Naive thymus-derived CD8-positive, alpha-beta T cell (primary cell): Measurements from ENCODE around the gene C2CD4A. TPM values are rescaled to one million over a fixed set of nuclear protein-coding genes. Genes with fewer than 3 reads are reported as not detected.
A peak's percentile ranks its signal among the peaks of the same experiment; 100 is the strongest.
"Not testable (repeated sequence)": the region's sequence is repeated elsewhere in the genome, so short reads cannot be mapped to it uniquely, and the experiment has no call there.

ENCODE experiments used
- ATAC-seq, 2 donors: fragments of 150-1000 bp; cut with Tn5 transposase in 1 of 2; sonication (Bioruptor Pico), chemical (Tn5 transposase) in 1 of 2; 1 replicate in 1 of 2; 2 replicates in 1 of 2; pipeline ENCODE4 v1.10.0; 2021; ENCODE audit warnings: mild to moderate bottlenecking in 2 of 2, moderate library complexity in 2 of 2
- POLR2A ChIA-PET: fragments of 350-600 bp; sonication (Branson Sonifier 250); formaldehyde crosslinking; loops from one replicate; lab custom pipeline; 2021; ENCODE audit warnings: antibody characterized with exemption; lab: Charles Lee
- DNase-seq, 10 donors: peaks; one replicate each; pipeline versions ENCODE4 v3.0.0 to v3.0.0-alpha.2; 2020 to 2022
- H3K27ac Mint-ChIP-seq, 10 donors: one replicate each; pipeline ENCODE4 v1.8.0; 2020 to 2022; ENCODE audit warnings: mild to moderate bottlenecking in 10 of 10, mixed read lengths in 10 of 10, moderate library complexity in 4 of 10, inconsistent platforms in 1 of 10
- H3K27me3 Mint-ChIP-seq, 5 donors: one replicate each; pipeline ENCODE4 v1.8.0; 2021 to 2022; ENCODE audit warnings: mixed read lengths in 5 of 5
- H3K36me3 Mint-ChIP-seq, 3 donors: one replicate each; pipeline ENCODE4 v1.8.0; 2020 to 2022; ENCODE audit warnings: mixed read lengths in 3 of 3, mild to moderate bottlenecking in 2 of 3, inconsistent platforms in 1 of 3
- H3K4me1 Mint-ChIP-seq, 4 donors: one replicate each; pipeline ENCODE4 v1.8.0; 2021 to 2022; ENCODE audit warnings: mixed read lengths in 4 of 4
- H3K4me3 Mint-ChIP-seq, 10 donors: one replicate each; pipeline ENCODE4 v1.8.0; 2020 to 2022; ENCODE audit warnings: mild to moderate bottlenecking in 10 of 10, mixed read lengths in 10 of 10, moderate library complexity in 6 of 10, inconsistent platforms in 1 of 10
- H3K9me3 Mint-ChIP-seq, 9 donors: one replicate each; pipeline ENCODE4 v1.8.0; 2020 to 2022; ENCODE audit warnings: mixed read lengths in 9 of 9, mild to moderate bottlenecking in 3 of 9, inconsistent platforms in 1 of 9, moderate library complexity in 1 of 9
- polyA plus RNA-seq, 3 donors: library from polyadenylated mRNA; unstranded; fragments of 300-500 nt; fragmentation: Illumina TruSeq; gene quantifications; one replicate each; pipeline ENCODE4 v1.2.3, GENCODE V29; 2021
- total RNA-seq, 8 experiments: library from RNA in 2 of 8; stranded (reverse) in 2 of 8; gene quantifications; one replicate each; pipeline ENCODE4 v1.2.3 and lab custom pipeline; 2021 to 2026

Gene C2CD4A
- total RNA-seq, result not detected
- polyA plus RNA-seq, result not detected
- 0 to 0.17 (median 0) reads per million in 6 experiments for total RNA-seq (lab: John Stamatoyannopoulos, UW)

- peak within 1 kb of the TSS in 3 of 10 donors; percentile 15 to 41 (median 29) for H3K27ac Mint-ChIP-seq
- H3K36me3 Mint-ChIP-seq, result peaks cover 0 to 4% (median 2%) of the 10 kb centered on the region in 3 donors
- peak within 1 kb of the TSS; percentile 76 to 94 (median 87) for H3K4me3 Mint-ChIP-seq
- DNase-seq (peak; percentile 28 to 78 (median 50)), ATAC-seq (peak; percentile 82 to 84)
- peaks cover 11 to 29% (median 22%) of the 10 kb centered on the region in 5 donors for H3K27me3 Mint-ChIP-seq
- H3K9me3 Mint-ChIP-seq, result no peaks in the 10 kb centered on the region
- H3K4me1 Mint-ChIP-seq, result peaks cover 20 to 27% (median 24%) of the 10 kb centered on the region in 4 donors
- POLR2A ChIA-PET, result no interaction called here
These were observed at the start of gene C2CD4A for GRCh38 chr15:62066663-62067447. TSS of gene C2CD4A (plus strand) at chr15:62066977. CDS start at chr15:62067614, 637 bp downstream.

- Mint-ChIP-seq H3K27ac (no peak overlapping the region), H3K27me3 (no peaks in the 10 kb centered on the region), H3K9me3 (peaks cover 0 to 15% (median 4%) of the 10 kb centered on the region in 9 donors), H3K4me3 (no peak overlapping the region), H3K4me1 (peaks cover 0 to 5% (median 3%) of the 10 kb centered on the region in 4 donors), H3K36me3 (peaks cover 27 to 59% (median 50%) of the 10 kb centered on the region in 3 donors)
- DNase-seq (no peak), ATAC-seq (no peak)
- POLR2A ChIA-PET, result no interaction called here
These were observed 46.1 kb upstream of the C2CD4A start for GRCh38 chr15:62020576-62021160.

GRCh38 chr15:62021991-62022600, 44.7 kb upstream of the C2CD4A start:
- no peak for DNase-seq
- ATAC-seq, result no peak
- peaks cover 3 to 14% (median 6%) of the 10 kb centered on the region in 4 donors for H3K4me1 Mint-ChIP-seq
- no peaks in the 10 kb centered on the region for H3K27me3 Mint-ChIP-seq
- no peak overlapping the region for H3K27ac Mint-ChIP-seq
- no peak overlapping the region for H3K4me3 Mint-ChIP-seq
- POLR2A ChIA-PET, result no interaction called here
- peaks cover 0 to 8% (median 0%) of the 10 kb centered on the region in 9 donors for H3K9me3 Mint-ChIP-seq
- H3K36me3 Mint-ChIP-seq, result peaks cover 23 to 63% (median 57%) of the 10 kb centered on the region in 3 donors

GRCh38 chr15:62026487-62027262, 40.1 kb upstream of the C2CD4A start:
- DNase-seq (no peak), ATAC-seq (no peak)
- H3K27me3 Mint-ChIP-seq, result no peaks in the 10 kb centered on the region
- H3K27ac Mint-ChIP-seq, result peak overlapping the region in 1 of 10 donors; percentile 35
- H3K9me3 Mint-ChIP-seq, result peaks cover 0 to 1% (median 0%) of the 10 kb centered on the region in 9 donors
- H3K4me3 Mint-ChIP-seq, result peak overlapping the region in 1 of 10 donors; percentile 20
- POLR2A ChIA-PET, result no interaction called here
- peaks cover 6 to 25% (median 12%) of the 10 kb centered on the region in 4 donors for H3K4me1 Mint-ChIP-seq
- H3K36me3 Mint-ChIP-seq, result peaks cover 13 to 69% (median 38%) of the 10 kb centered on the region in 3 donors

- H3K4me1 Mint-ChIP-seq, result peaks cover 6 to 25% (median 12%) of the 10 kb centered on the region in 4 donors
- peaks cover 8 to 66% (median 34%) of the 10 kb centered on the region in 3 donors for H3K36me3 Mint-ChIP-seq
- H3K9me3 Mint-ChIP-seq, result peaks cover 0 to 1% (median 0%) of the 10 kb centered on the region in 9 donors
- no peak for ATAC-seq
- no peaks in the 10 kb centered on the region for H3K27me3 Mint-ChIP-seq
- no peak for DNase-seq
- POLR2A ChIA-PET, result interaction anchor here (0.6 kb wide), 1 partner anchor 25 kb away, joined by 5 read pairs; no protein-coding TSS in a partner anchor
- peak overlapping the region in 1 of 10 donors; percentile 20 for H3K4me3 Mint-ChIP-seq
- H3K27ac Mint-ChIP-seq, result peak overlapping the region in 1 of 10 donors; percentile 35
These were observed 39.6 kb upstream of the C2CD4A start for GRCh38 chr15:62027263-62027565.

- DNase-seq, result no peak
- Mint-ChIP-seq H3K4me3 (no peak overlapping the region), H3K36me3 (peaks cover 5 to 63% (median 27%) of the 10 kb centered on the region in 3 donors), H3K27me3 (no peaks in the 10 kb centered on the region), H3K9me3 (no peaks in the 10 kb centered on the region), H3K4me1 (peaks cover 6 to 28% (median 12%) of the 10 kb centered on the region in 4 donors), H3K27ac (peak overlapping the region in 2 of 10 donors; percentile 15 to 35)
- POLR2A ChIA-PET, result interaction anchor here (0.6 kb wide), 1 partner anchor 25 kb away, joined by 5 read pairs; no protein-coding TSS in a partner anchor
- no peak for ATAC-seq
These were observed 38.9 kb upstream of the C2CD4A start for GRCh38 chr15:62027916-62028315.

- peaks cover 4 to 18% (median 12%) of the 10 kb centered on the region in 4 donors for H3K4me1 Mint-ChIP-seq
- no peak overlapping the region for H3K4me3 Mint-ChIP-seq
- ATAC-seq (no peak), DNase-seq (no peak)
- peak overlapping the region in 4 of 10 donors; percentile 3 to 21 (median 9) for H3K27ac Mint-ChIP-seq
- H3K27me3 Mint-ChIP-seq, result no peaks in the 10 kb centered on the region
- peaks cover 15 to 52% (median 19%) of the 10 kb centered on the region in 3 donors for H3K36me3 Mint-ChIP-seq
- POLR2A ChIA-PET, result no interaction called here
- H3K9me3 Mint-ChIP-seq, result peaks cover 0 to 7% (median 0%) of the 10 kb centered on the region in 9 donors
These were observed 31.4 kb upstream of the C2CD4A start for GRCh38 chr15:62035256-62035924.

- Mint-ChIP-seq H3K36me3 (peaks cover 0 to 18% (median 8%) of the 10 kb centered on the region in 3 donors), H3K4me3 (peak overlapping the region in 5 of 10 donors; percentile 24 to 68 (median 51)), H3K9me3 (peaks cover 0 to 2% (median 0%) of the 10 kb centered on the region in 9 donors), H3K4me1 (peaks cover 8 to 51% (median 27%) of the 10 kb centered on the region in 4 donors), H3K27ac (peak overlapping the region in 6 of 10 donors; percentile 9 to 73 (median 44)), H3K27me3 (no peaks in the 10 kb centered on the region)
- no peak for DNase-seq
- ATAC-seq, result peak in 1 of 2 donors; percentile 39
- POLR2A ChIA-PET, result no interaction called here
These were observed 20.6 kb upstream of the C2CD4A start for GRCh38 chr15:62046078-62046743.

GRCh38 chr15:62047282-62047827, 19.4 kb upstream of the C2CD4A start:
- no peak for DNase-seq
- ATAC-seq, result no peak
- H3K36me3 Mint-ChIP-seq, result peaks cover 0 to 12% (median 7%) of the 10 kb centered on the region in 3 donors
- POLR2A ChIA-PET, result no interaction called here
- H3K27ac Mint-ChIP-seq, result peak overlapping the region in 3 of 10 donors; percentile 10 to 73 (median 19)
- peaks cover 12 to 62% (median 35%) of the 10 kb centered on the region in 4 donors for H3K4me1 Mint-ChIP-seq
- H3K9me3 Mint-ChIP-seq, result peaks cover 0 to 2% (median 0%) of the 10 kb centered on the region in 9 donors
- peak overlapping the region in 2 of 10 donors; percentile 10 to 39 for H3K4me3 Mint-ChIP-seq
- no peaks in the 10 kb centered on the region for H3K27me3 Mint-ChIP-seq

GRCh38 chr15:62048254-62048653, 18.5 kb upstream of the C2CD4A start:
- POLR2A ChIA-PET, H3K27ac Mint-ChIP-seq, H3K27me3 Mint-ChIP-seq, H3K4me3 Mint-ChIP-seq, DNase-seq, H3K9me3 Mint-ChIP-seq, ATAC-seq: not testable (repeated sequence)
- H3K4me1 Mint-ChIP-seq, result peaks cover 12 to 69% (median 39%) of the 10 kb centered on the region in 4 donors
- H3K36me3 Mint-ChIP-seq, result peaks cover 0 to 11% (median 7%) of the 10 kb centered on the region in 3 donors
